Muscle layer of duodenum (tissue), 2 donors: Measurements from ENCODE around the gene GRIK2.
A peak's percentile ranks its signal among the peaks of the same experiment; 100 is the strongest.
"Not testable (repeated sequence)": the region's sequence is repeated elsewhere in the genome, so short reads cannot be mapped to it uniquely, and the experiment has no call there.

Source experiments
- H3K27ac ChIP-seq: one replicate; pipeline ENCODE4 v1.7.0; 2013; ENCODE audit warnings: mild to moderate bottlenecking, low read length
- H3K27me3 ChIP-seq: one replicate; pipeline ENCODE4 v1.7.0; 2013; ENCODE audit warnings: low read depth, mild to moderate bottlenecking, control low read depth, low read length
- H3K36me3 ChIP-seq, 2 donors: one replicate each; pipeline ENCODE4 v1.7.0; 2013; ENCODE audit warnings: low read length in 2 of 2, control low read depth in 1 of 2, mild to moderate bottlenecking in 1 of 2; ENCODE audit not compliant: insufficient read depth in 2 of 2, control insufficient read depth in 1 of 2
- H3K4me1 ChIP-seq, 2 donors: one replicate each; pipeline ENCODE4 v1.7.0; 2013; ENCODE audit warnings: low read length in 2 of 2, mild to moderate bottlenecking in 2 of 2, control low read depth in 1 of 2, moderate library complexity in 1 of 2; ENCODE audit not compliant: insufficient read depth in 2 of 2, control insufficient read depth in 1 of 2
- H3K4me3 ChIP-seq, 2 donors: one replicate each; pipeline ENCODE4 v1.7.0; 2013; ENCODE audit warnings: low read length in 2 of 2, low read depth in 1 of 2, mild to moderate bottlenecking in 1 of 2
- H3K9me3 ChIP-seq, 2 donors: one replicate each; pipeline ENCODE4 v1.7.0; 2013; ENCODE audit warnings: low read length in 2 of 2, control low read depth in 1 of 2, mild to moderate bottlenecking in 1 of 2; ENCODE audit not compliant: control insufficient read depth in 1 of 2
- donor health status: healthy.

The GRIK2 gene

DNA sequence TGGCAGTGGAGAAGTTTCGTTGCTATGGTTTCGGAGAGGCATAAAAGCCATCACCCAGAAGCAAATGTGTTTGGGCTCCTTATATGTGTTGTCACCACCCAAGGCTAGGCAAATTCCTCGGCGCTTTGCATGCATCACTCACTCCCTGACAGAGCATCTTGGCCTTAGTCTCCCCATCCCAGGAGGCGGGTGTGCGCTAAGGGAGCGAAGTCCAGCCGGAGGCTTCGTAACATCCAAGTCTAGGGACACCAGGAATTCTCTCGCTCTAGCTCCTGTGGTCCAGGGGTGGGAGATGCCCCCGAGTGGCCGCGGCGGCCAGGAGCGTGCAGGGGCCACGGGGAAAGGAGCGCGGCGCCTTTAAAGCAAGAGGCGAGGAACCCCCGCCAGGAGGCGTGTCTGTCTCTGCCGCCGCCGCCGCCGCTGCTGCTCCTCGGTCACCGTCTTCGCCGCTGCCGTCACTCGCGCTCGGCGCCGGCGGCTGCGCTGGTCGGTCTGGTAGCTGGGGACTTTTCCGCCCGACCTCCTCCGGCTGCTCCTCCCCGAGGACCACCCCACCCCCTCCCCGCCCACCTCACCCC is at the start of gene GRIK2:
TSS of gene GRIK2 (plus strand) at position 458 of the 578 bp plus-strand sequence.
- H3K9me3 ChIP-seq = no peaks in the 10 kb centered on the region
- H3K27ac ChIP-seq = no peak within 1 kb of the TSS
- no peaks in the 10 kb centered on the region for H3K36me3 ChIP-seq
- peaks cover 6% of the 10 kb centered on the region for H3K27me3 ChIP-seq
- peak within 1 kb of the TSS; percentile 38 to 70 for H3K4me3 ChIP-seq
- peaks cover 0 to 25% of the 10 kb centered on the region in 2 donors for H3K4me1 ChIP-seq

DNA sequence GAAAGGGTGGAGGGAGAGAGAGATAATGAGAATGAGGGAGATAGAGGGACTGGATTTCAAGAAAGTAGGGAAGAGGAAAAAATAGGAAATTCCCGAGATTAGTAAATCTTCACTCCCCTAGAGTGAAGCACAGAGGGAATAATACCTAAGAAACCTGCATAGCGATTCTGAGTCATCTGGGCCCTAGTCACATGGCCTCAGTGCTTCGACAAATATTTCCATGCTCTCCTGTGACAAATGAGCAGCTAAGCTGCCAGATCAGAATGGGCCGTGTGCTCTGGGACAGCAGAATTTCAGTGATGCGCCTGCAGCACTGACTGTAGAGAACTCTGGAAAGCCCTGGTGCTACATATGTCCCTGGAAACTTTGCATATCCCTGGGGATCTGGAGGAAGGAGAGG is 48.6 kb upstream of the GRIK2 start:
- Histone ChIP-seq H3K27me3 (no peaks in the 10 kb centered on the region), H3K4me3 (no peak overlapping the region), H3K36me3 (no peaks in the 10 kb centered on the region), H3K4me1 (no peaks in the 10 kb centered on the region), H3K27ac (no peak overlapping the region), H3K9me3 (no peaks in the 10 kb centered on the region)

DNA sequence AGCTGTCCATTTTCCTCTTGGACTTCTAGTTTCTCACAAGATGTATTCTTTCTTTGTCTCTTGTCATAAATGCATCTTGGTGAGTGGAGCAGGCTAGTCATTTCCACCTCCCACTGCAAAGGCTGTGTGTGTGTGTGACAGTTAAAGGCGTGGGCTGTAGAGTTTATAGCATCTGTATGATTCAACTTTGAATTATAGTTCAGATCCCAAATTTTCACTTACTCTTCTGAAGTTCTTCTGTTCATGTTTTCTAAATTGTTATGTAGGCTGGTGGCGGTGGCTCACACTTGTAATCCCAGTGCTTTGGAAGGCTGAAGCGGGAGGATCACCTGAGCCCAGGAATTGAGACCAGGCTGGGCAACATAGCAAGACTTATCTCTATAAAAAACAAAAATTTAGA is 44.7 kb upstream of the GRIK2 start:
- Histone ChIP-seq H3K36me3 (no peaks in the 10 kb centered on the region), H3K27me3 (no peaks in the 10 kb centered on the region), H3K9me3 (no peaks in the 10 kb centered on the region), H3K4me1 (no peaks in the 10 kb centered on the region), H3K27ac (no peak overlapping the region), H3K4me3 (no peak overlapping the region)

DNA sequence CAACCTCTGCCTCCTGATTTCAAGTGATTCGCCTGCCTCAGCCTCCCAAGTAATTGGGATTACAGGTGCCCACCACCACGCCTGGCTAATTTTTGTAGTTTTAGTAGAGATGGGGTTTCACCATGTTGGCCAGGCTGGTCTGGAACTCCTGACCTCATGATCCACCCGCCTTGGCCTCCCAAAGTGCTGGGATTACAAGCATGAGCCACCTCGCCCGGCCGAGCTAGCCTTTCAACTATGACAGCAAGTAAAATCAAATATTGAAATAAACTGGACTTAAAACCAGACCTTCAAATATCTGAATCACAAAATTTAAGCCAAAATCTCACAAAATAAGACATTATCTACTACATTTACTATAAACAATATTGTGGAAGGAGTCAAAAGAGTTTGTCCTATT is 42.9 kb upstream of the GRIK2 start:
- not testable (repeated sequence) for H3K4me3 ChIP-seq

DNA sequence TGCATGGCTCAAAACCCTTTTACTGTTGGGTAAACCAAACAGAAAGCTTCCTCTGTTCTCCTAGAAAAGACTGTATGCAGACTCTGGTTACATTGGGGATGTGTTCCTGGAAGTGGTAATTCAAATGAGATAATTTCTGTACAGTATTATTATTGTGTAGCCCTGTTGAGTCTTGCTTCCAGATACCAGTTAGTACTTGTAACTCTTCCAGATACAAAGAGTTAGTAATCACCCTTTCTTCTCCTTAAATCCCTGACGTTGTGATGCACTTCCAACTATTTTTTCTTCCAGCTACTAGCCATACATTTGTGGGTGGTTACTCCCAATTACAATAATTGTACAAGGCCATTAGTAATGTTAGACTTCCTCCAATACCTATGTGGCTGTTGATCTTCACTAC is 42.3 kb upstream of the GRIK2 start:
- H3K27me3 ChIP-seq = no peaks in the 10 kb centered on the region
- no peak overlapping the region for H3K4me3 ChIP-seq
- no peaks in the 10 kb centered on the region for H3K36me3 ChIP-seq
- no peak overlapping the region for H3K27ac ChIP-seq
- H3K4me1 ChIP-seq = no peaks in the 10 kb centered on the region
- H3K9me3 ChIP-seq = no peaks in the 10 kb centered on the region

More for the DNA sequence above, 42.9 kb upstream of the GRIK2 start:
- not testable (repeated sequence) for H3K27ac ChIP-seq, H3K4me1 ChIP-seq, H3K9me3 ChIP-seq, H3K36me3 ChIP-seq, H3K27me3 ChIP-seq

DNA sequence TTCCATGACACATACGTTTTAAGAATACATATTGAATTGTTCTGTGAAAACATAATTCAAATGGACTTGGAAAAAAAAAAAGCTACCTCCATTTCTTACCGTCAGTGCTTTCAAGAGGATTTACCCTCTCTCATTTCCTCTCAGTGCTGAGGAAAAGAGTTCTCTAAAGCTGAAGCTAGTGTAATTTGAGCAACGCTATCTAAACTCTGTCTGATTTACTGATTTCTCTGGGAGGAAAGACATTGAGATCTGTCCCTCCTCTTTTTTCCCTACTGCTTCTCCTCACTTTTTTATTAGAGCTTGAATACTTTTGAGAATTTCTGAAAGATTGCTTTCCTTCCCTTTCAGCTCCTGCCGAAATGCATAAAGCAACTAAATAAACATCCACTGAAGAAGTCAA is 41.2 kb upstream of the GRIK2 start:
- H3K4me1 ChIP-seq = no peaks in the 10 kb centered on the region
- H3K27ac ChIP-seq = no peak overlapping the region

DNA sequence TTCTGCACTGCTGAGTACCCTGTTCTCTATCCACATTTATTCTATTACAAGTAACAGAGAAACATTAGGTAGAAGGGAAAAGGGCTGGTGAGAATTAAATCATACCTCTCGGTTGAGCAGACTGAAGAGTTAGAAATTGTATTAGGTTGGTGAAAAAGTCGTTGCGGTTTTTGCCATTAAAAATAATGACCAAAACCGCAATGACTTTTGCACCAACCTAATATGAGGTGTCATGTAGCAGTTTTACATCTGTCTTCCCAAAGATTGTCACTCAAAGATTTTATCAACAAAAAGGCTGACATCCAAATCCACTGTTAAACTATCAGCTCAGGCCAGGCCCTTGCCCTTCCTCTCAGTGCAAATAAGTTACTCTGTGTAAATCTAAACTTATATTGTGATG is 28.3 kb upstream of the GRIK2 start:
- no peaks in the 10 kb centered on the region for H3K4me1 ChIP-seq
- H3K27ac ChIP-seq = no peak overlapping the region
- H3K27me3 ChIP-seq = no peaks in the 10 kb centered on the region
- H3K9me3 ChIP-seq = no peaks in the 10 kb centered on the region
- H3K36me3 ChIP-seq = no peaks in the 10 kb centered on the region
- H3K4me3 ChIP-seq = no peak overlapping the region

More for the DNA sequence above, 41.2 kb upstream of the GRIK2 start:
- no peaks in the 10 kb centered on the region for H3K9me3 ChIP-seq
- no peak overlapping the region for H3K4me3 ChIP-seq
- H3K27me3 ChIP-seq = no peaks in the 10 kb centered on the region
- H3K36me3 ChIP-seq = no peaks in the 10 kb centered on the region

DNA sequence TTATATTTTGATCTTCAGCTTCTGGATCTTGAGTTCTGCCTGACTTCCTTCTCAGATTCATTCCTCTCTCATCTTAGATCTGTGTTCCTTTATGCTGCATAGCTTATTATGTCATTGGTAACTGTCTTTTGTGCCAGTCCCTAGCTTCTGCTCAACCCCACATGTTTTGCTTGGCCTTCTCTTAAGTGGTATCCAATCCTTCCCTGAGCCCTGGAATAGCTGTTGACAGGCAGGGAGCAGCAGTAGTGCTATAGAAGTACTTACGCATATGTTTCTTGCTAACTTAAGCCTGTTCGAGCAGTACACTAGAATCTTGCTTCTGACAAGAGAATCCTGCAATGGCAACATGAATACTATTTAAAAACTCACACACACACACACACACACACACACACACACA is 13.6 kb upstream of the GRIK2 start:
- no peaks in the 10 kb centered on the region for H3K36me3 ChIP-seq
- no peaks in the 10 kb centered on the region for H3K4me1 ChIP-seq
- no peak overlapping the region for H3K27ac ChIP-seq
- H3K4me3 ChIP-seq = no peak overlapping the region
- H3K9me3 ChIP-seq = no peaks in the 10 kb centered on the region
- H3K27me3 ChIP-seq = no peaks in the 10 kb centered on the region

DNA sequence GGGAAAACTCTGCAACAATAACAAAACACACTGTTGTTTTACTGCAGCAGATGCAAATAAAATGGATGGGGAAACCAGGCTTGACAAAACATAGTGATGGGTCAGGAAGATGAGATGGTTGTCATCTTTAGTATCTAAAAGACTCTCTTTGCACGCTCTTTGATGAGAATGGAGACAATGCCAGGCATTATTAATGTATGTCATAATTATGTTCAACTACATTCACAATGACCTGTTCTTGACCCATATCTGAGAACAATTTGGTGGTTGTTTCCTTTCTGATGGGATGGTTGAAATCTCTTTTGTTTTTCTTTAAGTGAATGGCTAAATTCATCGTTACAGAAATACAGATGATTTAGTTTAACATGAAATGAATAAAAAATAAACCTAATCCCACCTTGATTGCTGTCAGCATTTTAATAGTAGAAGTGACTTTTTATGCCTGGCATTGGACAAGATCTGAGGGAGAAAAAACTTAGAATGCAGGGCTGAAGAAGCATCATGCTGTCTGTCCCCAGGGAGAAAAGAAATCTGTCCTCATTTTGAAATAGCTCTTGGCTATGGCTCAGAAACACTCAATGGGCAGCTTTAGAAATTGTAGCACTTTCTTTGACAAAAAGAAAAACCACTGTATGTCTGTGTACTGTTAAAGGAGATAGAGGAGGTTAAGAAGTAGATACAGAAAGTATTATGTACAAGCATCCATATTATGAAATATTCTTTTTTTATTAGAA is 12.4 kb upstream of the GRIK2 start:
- Histone ChIP-seq H3K9me3 (no peaks in the 10 kb centered on the region), H3K4me3 (no peak overlapping the region), H3K27ac (no peak overlapping the region), H3K36me3 (no peaks in the 10 kb centered on the region), H3K4me1 (no peaks in the 10 kb centered on the region), H3K27me3 (no peaks in the 10 kb centered on the region)

DNA sequence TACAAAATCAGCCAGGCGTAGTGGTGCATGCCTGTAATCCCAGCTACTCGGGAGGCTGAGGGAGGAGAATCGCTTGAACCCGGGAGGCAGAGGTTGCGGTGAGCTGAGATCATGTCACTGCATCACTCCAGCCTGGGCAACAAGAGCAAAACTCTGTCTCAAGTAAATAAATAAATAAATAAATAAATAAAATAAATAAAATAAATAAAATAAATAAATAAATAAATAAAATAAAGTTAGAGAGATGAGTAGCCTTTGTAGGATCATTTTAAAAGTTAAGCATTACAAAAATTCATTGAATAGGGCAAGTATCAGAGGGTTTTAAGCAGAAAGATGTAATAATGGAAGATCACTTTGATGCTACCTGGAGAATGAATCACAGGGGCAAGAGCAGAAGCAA is 9.8 kb upstream of the GRIK2 start:
- H3K27ac ChIP-seq, H3K9me3 ChIP-seq, H3K4me1 ChIP-seq, H3K27me3 ChIP-seq, H3K36me3 ChIP-seq, H3K4me3 ChIP-seq: not testable (repeated sequence)

DNA sequence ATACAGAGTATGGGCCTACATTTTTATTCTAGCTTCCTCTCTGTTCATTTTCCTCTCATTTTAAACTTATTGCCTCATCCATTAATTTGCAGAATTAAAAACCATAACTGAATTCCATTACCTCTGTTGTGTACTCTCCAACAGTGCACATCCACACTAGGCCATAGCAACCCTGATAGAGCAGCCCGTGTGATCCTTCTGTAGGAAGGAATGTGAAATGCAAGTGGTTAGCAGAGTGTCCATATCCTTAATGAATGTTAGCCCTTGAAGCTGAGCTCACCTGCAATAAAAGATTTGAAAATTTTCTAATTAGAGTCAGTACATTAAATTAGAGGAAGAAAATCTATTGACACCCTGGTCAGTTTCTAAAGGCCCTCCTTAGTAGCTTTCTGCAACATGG is 6.5 kb upstream of the GRIK2 start:
- Histone ChIP-seq H3K4me1 (peaks cover 0 to 5% of the 10 kb centered on the region in 2 donors), H3K27me3 (no peaks in the 10 kb centered on the region), H3K4me3 (no peak overlapping the region), H3K27ac (no peak overlapping the region), H3K9me3 (no peaks in the 10 kb centered on the region), H3K36me3 (no peaks in the 10 kb centered on the region)
